NCI-H748 (cell line): ENCODE data around the gene SPTSSB.
A peak's percentile ranks its signal among the peaks of the same experiment; 100 is the strongest.

Experiments used
- DNase-seq: peaks from one replicate; lab custom pipeline; 2025; ENCODE audit not compliant: unreplicated experiment; lab: John Stamatoyannopoulos, UW

The SPTSSB gene, protein sequence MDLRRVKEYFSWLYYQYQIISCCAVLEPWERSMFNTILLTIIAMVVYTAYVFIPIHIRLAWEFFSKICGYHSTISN

DNA sequence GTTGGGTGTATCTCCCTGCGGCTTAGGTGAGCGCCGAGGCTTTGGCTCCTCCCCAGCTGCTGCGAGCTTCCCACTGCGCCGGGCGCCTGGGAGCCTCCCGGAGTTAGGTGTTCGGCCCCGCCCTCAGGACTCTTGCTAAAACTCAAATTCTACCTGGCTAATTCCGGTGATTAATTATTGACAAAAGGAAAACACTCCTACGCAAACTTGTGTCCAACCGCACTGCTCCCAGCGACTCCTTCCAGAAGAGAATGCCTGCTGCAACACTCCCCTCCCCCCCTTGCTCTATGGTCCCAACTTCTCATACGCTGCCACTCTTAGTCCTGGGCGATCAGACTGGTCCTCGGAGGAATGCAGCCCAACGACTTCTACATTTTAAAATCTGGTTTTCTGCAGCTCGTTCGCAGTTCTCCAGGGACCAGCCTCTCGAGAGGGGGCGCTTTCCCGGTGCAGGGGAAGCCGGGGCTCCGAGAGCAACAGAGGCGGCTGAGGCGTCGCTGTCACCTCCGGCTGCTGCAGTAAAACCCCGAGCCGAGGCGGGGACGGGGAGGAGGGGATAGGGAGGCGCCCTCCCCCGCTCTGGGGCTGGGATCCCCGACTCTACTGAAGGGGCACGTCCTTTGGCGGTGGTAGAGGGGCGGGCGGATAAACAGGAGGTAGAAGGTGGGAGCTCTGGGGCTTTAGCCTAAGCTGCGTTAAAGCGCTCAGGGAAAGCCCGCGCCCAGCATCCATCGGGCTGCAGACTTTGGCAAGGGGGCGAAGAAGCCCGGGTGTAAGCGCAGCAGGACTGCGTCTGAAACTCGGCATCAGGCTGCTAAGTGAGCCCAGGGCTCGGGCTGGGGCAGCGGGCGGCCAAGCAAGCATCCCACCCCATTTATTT, at the start of gene SPTSSB:
Gene SPTSSB (minus strand): TSS at position 77 of the 880 bp plus-strand sequence. CDS start 25,194 bp downstream, outside the sequence.
- DNase-seq = peak; percentile 78

DNA sequence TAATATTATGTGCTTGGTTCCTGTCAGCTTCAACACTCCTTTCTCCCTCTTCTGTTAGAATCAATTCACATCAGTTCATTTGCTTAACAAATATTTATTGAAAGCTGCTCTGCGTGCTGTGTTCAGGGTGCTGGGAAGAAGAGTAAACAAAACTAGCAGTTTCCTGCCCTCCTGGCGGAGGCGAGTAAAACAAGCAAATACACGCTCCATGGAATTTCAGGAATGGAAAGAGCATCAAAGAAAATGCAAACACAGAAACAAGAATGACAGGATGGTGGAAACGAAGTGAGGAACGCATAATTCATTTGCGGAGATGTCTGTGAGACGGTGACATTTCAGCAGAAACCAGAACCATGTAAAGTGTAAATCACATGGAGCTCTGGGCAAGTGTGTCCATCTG, 49.4 kb upstream of the SPTSSB start:
- peak; percentile 86 for DNase-seq

DNA sequence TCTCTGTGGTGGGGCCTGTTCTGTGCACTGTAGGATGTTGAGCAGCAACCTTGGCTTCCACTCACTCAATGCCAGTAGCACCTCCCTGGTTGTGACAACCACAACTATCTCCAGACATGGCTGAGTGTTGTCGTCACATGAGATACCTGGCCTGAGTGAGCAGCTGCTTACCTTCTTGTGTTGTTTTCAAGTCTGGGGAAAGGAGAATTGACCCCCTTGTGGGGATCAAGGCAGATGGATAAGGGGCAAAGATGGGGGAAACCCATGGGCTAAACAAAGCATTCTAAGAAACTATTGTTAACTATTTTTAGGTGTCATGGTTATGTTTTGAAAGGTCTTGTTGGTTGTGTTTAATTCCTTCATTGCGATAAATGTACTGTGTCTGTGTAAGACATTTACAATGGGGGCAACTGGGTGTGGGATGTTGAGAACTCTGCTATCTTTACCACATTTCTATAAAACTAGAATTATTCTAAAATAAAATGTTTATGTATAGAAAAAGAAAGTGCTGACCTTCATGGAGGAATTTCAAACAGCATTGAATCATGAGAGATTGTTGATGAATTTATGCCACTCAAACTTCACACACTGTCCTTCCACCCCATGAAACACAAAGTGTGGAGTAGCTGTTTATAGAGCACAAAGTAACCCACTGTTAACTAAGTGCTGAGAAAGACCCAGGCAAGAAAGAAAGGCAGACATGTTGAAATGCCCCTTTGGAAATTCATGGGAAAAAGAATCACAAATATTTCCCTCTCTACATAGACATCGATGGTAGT, 48.4 kb upstream of the SPTSSB start:
- DNase-seq = no peak

DNA sequence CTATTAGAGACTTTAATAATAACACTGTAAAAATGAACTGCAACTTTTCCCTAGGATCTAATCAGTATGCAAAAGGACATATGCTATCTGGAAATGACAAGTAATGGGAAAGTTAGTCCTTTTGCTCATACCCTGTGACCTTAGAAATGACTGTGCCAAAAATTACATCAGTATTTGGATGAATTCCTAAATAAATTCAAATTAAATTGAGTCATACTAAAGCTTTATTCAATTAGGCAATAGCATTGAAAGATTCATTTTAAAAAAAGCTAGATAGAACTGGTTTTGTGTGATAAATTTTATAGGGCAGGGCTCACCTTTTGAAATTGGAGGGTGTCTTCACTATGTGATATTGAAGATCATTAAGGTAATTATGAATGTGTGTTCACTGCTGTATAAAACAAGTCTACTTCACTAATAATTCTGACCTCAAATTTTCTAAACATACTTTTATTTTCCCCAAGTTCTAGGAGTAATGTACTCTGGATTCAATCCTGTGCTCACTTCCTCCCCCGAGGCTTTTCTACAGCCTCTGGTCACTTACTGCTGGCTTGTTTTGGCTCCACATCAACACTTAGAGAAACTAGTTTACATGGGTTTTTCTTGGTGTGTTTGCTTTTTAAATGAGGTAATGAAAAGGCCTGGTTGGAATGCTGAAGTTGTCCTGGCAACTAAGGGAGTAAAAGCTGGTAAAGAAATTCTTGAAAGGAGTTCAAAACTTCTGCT, 44.4 kb upstream of the SPTSSB start:
- DNase-seq = no peak

DNA sequence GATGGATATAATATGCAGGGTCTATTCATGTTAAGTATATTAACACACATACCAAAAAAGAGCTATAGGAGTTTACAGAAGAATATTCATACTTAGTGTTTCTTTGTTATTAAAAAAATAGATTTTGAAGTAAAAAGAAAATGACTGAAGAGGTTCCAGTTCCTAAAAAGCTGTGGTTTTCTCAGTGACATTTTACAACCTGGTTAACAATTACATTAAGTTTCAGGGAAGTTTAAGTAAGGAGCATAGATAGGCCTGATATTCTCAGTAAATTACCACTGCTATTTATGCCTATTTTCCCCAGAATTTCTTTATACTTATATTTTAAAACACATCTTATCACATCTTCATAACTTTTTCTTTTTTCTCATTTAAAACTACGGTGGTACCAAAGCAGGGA, 43.6 kb upstream of the SPTSSB start:
- no peak for DNase-seq

DNA sequence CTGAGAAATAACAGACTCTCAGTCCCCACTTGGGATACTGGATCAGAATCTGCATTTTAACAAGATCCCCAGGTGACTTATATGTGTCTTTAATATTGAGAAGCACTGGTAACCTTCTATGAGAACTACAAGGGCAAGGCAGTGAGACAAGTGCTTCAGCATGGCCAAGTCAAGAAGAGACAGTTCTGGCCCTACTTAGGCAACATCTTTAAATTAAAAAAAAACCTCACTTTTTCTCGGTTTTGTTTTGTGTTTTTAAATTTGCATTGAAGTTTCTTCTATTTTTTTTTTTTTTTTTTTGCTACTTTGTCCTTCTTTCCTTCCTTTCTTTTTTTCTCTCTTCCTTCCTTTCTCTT, 42.5 kb upstream of the SPTSSB start:
- no peak for DNase-seq

DNA sequence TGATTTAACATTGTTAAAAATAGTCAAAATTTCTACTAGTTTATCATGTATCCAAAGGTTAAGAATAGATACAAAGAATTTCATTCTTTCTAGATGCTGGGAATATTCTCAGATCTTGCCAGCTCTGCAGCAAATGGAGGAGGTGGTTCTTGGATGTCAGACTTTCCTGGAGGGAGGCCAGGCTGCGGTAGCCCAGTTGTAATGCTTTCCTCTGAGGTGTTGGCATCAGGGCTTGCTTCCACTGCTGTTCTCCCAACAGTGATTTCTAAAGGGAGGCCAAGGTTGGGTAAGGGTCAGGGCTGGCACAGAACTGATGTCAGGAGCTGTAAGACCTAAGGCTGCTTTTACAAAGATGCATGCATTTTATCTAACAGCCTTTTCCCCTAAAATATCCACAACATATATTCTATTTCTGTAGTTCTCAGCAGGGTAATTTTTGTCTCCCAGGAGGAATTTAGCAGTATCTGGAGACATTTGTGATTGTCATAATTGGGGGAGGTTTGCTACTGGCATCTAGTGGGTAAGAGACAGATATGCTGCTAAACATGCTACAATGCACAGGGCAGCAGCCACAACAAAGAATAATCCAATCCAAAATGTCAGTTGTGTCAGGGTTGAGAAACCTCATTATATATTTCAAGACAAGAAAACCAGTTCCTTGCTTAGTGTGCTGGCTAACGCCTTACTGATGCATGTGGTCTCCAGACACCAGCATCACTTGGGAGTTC, 42.0 kb upstream of the SPTSSB start:
- no peak for DNase-seq

DNA sequence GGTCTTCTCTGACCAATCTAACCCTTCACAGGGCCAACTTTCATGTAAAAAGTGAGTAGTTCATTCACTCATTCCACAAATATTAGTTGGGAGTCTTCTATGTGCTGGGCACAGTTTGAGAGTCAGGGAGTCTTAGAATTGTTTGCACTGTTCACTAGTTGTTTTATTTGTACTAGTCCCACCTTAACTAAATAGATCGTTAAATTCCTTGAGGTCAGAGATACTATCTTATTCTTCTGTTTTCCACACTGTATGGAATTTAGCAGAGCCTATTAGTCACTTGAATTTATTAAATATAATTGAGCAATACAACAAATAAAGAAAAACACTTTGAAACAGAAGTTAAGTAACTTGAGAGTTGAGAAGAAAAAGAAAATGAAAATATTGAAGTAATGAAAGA, 40.8 kb upstream of the SPTSSB start:
- DNase-seq = no peak

DNA sequence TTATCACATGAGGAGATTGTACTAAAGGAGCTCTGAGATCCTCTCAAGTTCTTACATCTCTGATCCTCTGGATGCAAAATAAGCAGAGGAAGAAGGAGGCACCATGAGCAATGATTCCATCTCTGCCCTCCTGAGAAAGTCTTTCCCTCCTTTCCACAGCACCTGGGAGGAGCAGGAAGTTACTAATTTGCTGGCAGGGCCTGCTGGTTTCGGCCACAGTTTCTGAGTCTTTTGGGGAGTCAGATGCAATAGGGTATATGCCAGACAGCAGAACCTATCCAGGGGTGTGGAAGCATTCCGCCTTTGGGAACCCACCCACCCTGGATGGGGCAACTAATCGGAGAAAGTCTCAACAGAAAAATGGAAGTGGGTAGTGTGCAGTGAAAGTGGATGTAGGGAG, 38.5 kb upstream of the SPTSSB start:
- no peak for DNase-seq

DNA sequence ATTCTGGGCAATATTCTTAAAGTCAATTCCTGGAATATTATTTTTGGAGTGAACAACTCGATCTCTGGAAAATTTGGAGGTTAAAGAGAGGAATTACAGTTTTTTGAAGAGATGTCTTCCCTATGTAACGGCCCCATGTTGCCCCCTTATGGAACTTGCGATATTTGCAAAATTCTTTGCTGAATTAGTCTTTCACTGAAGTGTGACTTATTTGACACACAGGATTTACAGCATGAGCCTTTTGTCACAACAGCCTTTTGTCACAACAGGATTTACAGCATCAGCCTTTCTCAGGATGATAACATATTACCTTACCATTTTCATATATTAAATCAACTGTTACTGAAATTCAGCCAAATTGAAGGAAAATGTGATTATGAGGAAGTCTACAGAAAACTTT, 37.8 kb upstream of the SPTSSB start:
- peak; percentile 60 for DNase-seq

DNA sequence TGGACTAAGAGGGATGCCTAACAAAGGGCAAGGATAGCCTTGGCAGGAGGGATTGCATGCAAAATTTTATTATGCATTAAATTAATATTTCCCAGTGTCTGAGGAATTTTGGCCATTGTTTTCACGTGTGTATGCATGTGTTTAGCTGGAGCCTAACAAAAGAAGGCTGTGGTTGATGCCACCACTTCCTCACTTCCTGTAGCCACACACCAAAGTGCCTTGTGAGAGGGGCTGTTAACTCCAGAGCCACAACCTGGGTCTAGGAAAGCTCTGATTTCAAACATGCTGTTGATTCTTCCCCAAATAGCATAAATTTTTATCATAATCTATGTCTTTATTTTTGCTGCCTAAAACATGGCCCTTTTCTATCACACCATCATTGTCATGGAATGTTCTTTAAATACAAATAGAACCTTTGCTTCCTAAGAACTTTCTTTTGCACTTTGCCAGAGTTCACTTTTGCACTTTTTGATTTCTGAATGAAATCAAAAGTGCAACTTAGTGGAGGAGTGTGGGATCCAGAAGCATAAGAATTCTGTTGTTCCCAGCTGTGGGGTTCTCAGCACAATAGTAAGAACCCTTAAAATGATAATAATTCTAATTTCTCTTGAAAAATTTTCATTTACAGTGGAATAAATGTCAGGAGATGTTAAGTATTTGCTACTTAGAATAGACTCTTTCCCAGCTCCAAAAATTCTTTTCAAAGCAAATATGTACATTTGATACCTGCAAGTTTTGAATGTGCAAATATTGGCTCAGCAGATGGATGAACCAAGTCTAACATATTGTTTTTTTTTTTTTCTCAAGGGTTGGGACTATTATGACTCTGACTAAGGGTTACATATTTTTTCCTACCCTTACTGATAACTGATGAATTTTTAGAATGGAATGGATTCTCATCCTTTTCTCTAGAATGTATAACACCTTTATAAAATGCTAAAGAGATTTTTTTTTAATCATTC, 35.6 kb upstream of the SPTSSB start:
- DNase-seq = no peak

DNA sequence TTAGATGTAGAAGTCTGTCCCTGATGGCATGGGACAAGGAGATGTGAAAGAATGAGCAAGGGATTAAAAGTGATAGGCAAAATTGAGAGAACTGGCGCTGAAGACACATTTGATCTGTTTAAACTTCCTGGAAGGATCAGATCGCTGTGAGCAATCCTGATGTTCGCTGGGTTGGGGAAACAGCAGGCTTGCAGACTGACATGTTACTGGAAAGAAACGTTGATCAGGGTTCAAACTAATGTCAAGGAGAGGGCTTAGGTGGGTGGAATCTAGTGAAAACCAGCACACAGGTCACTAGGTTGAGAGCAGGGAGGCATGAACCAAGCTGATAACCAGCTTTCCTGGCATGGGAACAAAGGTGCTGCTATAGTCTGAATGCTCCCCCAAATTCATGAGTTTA, 34.5 kb upstream of the SPTSSB start:
- no peak for DNase-seq

DNA sequence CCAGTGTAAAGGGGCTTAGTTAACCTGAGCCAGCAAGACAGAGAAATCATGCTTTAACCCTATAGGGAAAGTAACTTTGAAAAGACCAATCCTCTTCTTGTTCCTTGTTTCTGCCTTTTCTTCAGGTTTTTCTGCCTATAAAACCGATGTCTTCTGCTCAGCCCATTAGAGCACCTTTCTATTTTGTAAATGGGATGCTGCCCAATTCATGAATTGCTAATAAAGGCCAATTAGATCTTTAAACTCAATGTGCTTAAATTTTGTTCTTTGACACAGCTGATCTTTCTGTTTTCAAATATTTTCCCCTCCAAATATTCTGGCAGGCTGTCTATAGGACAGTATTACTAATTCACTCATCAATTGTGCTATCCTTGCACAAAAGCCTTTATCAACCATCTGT, 33.8 kb upstream of the SPTSSB start:
- no peak for DNase-seq

DNA sequence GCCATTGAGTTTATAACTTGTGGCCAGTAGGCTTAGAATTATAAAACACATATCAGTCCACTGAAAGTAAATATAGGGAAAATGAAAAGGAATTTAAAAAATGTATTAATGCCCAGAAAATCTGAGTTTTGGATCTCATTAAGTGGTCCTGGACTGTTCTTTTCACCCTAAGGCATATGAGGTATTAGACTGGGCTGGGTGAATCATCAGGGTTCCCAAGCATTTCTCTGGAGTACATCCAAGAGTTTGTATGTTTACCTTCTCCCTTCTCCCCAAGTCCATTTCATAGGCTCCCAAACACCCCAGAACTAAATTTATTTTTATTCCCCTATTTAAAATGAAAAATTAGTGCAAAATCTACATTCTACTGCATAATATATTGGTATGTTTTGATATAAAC, 31.9 kb upstream of the SPTSSB start:
- no peak for DNase-seq

DNA sequence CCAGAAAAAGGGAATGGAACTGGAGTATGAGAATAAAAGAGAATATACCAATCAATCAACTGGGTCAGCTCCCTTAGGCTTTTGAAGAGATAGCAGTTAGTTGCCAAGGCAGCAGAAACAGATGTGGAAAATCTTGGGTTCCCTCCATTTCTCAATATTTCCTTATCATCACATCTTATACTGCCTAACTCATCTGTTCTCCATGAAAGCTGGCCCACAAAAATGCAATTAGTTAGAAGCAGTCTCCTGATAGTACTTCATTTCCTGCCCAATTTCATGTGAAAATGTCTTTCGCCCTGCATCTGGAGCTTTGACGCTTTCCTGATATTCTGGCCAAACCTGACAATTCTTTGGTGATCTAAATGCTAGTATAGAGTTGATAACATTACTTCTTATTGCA, 30.1 kb upstream of the SPTSSB start:
- DNase-seq = no peak

DNA sequence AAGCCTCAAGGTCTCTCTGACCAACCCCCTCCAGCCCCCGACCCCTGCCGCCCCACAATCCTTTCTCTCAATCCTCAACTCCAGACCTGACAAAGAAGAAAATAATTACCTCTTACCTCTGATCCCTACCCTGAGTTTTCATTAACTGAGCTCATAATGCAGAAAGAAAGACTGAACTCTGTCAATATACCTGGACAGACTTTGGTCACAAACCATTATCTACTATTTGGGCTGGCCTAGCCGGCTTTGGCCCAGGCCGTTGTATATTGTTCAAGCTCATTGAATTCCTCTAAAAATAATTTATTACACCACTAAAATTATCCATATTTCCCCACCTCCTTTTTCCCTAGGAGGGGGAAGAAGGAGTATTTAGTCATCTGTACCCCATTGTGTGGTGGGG, 29.3 kb upstream of the SPTSSB start:
- no peak for DNase-seq

DNA sequence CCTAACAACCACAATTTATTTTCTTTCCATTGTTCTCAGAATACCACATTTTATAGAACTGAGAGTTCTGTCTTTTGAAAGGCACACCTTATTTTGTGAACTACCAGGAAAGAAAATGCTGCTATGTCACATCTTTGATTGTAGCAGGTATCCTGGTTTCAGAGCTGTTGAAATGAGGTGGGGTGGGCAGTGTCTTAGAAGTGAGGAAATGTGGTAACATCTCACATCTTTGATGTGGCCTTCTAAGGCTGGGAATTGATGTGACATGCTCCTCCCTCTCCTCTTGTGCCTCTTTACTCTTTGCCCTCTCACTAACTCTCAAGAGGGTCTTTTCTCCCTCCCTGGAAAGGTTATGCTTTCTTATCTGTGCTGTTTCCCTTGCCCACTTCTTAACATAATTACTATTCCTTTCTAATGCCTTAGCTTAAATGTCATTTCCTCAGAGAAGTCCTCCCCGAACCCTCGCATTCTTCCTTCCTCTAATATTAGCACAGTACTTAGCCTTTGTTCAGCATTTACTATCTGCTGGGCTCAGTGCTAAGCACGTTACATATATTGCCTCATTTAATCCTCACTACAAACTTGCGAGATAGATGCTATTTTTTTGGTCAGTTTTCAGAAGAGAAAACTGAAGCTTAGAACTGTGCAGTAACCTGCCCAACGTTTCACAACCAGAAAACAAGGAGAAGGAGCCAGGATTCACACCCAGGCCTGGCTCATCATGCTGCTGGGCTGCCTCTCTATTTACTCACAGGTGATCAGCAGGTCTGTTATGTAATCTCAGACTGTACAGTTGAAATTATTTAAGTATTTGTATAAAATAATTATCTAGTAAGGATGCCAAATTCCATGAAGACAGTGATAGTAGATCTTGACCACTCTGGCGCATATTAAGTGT, 24.0 kb upstream of the SPTSSB start:
- no peak for DNase-seq

DNA sequence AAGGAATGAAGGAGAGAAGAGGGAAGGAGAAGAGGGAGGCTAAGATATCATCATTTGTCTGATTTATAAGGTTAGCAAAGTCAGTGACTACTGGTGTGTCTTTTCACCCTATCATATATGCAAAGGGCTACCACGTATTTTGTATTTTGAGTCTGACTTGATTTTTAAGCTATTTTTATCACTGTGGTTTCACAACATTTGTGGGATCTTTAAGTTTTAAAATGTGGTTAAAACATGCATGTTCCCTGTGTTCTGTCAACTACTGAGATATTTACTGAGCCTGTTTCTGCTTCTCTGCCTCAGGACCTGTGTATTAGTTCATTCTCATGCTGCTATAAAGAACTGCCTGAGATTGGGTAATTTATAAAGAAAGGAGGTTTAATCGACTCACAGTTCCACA, 22.5 kb upstream of the SPTSSB start:
- DNase-seq = no peak

DNA sequence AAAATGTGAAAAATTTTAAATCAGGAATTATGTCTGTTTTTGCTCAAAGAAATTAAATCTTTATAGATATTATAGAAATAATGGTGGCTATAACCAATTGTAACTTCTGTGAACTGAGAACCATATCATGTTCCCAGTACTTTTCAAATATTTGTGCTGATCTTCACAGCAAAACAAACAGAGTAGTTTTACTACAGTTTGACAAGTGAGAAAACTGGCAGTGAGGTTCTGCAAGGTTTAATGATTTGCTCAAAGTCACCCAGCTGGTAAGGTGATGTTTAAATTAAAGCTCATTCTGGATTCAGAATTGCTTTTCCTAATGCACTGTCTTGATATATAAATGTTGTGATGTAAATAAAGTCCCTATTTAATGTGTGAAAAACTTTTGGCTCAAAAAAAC, 22.0 kb upstream of the SPTSSB start:
- DNase-seq = no peak
